GM12875 (cell line): ENCODE measurements around the gene COQ6.

Source experiments
- H3K4me3 ChIP-seq: one replicate; pipeline ENCODE4 v1.5.1; 2011; ENCODE audit warnings: low read depth, low read length, control low read depth
- CTCF ChIP-seq: IDR thresholded peaks from 2 replicates; pipeline ENCODE4 v1.5.1; 2011; ENCODE audit warnings: low read depth, mild to moderate bottlenecking, control low read depth, inconsistent platforms, low read length, moderate library complexity, borderline replicate concordance; ENCODE audit not compliant: insufficient read depth

COQ6 gene

DNA sequence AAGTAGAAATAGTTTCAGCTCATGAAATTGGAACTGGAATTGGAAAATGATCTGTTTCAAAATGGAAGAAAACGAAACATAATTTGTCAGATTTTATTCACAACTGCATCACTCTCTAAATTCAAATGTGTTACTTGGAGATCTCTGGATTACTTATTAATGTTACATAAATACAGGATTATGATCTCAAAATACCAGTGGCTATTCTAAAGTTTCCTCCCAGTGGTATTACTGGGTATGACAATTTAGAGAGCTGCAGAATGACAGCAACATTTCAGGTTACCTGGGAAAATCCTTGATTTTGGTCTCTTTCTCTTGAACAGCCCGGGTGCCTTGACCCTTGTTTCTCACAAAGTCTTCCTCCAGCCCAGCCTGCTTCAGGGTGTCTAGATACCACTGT is 14.4 kb upstream of the COQ6 start:
- H3K4me3 ChIP-seq = no peak overlapping the region
- no peak for TF ChIP-seq CTCF

GRCh38 chr14:73936548-73936947 is 13.6 kb upstream of the COQ6 start:
- TF ChIP-seq CTCF = no peak
- H3K4me3 ChIP-seq = no peak overlapping the region

- no peak overlapping the region for H3K4me3 ChIP-seq
- no peak for TF ChIP-seq CTCF
These were observed 13.1 kb upstream of the COQ6 start for GRCh38 chr14:73937012-73937411.

DNA sequence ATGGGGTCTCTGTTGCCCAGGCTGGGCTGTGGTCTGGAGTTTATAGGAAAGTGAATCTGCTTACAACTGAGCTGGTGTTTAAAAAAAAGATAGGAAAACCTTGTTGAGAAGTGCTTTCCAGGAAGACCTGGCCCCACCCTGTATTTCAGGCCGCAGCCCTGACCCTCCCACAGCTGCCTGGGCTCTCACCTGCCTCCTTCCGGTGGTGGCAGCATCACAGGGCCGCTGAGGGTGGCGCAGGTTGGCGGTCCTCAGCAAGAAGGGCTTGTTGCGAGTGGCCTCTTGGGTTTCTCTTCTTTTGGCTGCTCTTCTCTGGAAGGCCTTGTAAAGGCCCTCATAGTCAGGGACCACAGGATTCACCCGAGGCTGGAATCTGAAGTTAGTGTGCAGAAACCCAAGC is 7.9 kb upstream of the COQ6 start:
- TF ChIP-seq CTCF = no peak
- H3K4me3 ChIP-seq = no peak overlapping the region

DNA sequence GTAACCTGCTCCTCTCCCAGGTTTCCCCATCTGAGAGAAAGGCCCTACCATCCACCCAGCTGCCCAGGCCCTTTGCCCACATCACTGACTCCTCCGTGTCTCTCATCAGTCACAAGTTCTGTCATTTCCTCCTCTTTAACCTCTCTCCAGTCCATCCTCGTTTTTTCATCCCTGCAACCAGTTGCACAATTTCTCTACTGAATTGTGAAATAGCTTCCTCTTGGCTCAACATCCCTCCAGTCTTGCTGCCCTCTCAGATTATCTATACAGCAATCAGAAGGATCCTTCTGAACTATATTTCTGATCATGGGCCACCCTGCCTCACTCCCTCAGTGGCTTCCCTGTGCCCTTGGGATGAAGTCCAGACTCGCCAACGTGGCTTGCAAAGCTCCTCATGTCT is 7.0 kb upstream of the COQ6 start:
- no peak overlapping the region for H3K4me3 ChIP-seq
- no peak for TF ChIP-seq CTCF

DNA sequence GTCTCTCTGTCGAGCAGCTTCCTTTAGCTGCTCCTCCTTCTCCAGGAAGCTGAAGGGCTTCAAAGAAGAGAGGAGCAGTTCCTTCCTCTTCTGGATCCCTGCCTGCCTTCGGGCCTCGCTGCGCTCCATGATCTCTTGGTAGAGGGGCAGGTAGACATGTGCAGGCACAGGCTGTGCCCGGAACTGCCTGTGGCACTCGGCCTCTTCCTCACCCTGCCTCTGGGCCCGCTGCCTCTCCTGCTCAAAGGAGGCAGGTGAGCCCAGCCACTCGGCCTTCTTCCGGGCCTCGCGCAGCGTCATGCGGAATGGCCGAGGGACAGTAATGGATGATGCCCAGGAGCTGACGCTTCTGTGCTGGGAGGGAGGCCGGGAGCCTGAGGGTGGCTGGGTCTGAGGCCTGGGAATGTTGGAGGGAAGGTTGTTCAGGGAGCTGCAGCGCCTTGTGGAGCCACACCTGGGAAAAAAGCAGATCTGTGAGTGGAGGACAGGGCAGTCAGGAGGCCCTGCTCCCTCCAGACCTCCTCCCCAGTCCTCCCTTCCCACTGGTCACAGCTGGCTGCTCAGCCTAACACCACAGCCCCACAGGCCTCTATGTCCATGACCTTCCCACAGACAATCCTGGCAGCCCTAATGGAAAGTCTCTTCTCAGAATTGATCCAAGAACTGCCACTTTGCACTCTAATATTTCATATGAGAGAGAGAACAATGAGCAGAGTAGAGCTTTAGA is 5.5 kb upstream of the COQ6 start:
- TF ChIP-seq CTCF = no peak
- no peak overlapping the region for H3K4me3 ChIP-seq

DNA sequence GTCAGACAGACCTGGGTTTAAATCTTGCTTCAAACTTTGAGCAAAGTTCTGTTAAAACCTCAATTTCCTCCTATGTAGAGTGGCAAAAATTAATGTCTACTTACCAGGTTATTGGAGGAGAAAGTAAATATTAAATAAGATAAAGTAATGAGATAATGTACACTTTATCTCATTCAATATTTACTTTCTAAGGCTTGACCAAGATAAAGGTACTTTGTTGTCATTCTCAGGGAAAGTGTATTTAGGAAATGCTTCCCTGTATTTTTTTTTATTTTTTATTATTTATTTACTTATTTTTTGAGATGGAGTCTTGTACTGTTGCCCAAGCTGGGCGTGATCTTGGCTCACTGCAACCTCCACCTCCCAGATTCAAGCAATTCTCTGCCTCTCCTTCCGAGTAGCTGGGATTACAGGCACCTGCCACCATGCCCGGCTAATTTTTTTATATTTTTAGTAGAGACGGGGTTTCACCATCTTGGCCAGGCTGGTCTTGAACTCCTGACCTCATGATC is 4.9 kb upstream of the COQ6 start:
- no peak for TF ChIP-seq CTCF
- no peak overlapping the region for H3K4me3 ChIP-seq
